ENCODE data around the gene NKD1.
"Not testable (repeated sequence)": the region's sequence is repeated elsewhere in the genome, so short reads cannot be mapped to it uniquely, and the experiment has no call there.

Gene NKD1

DNA sequence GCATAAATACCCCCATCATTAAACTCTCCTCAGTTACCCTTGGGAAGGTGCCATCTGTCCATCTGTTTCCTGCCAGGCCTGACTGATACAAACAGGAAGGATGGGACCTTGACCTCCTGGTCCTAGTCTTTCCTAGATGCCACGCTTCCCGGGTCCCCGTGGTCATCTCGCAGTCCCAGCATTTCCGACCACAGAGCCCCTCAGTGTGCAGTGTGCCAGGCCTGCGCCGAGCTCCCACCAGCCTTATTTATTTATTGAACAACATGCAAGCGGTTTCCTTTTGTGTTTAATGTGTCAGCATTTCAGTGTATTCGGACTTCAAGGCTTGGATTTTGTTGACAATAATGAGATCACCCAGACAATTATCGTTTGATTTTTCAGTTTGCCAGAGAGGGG lies 45.6 kb upstream of the NKD1 start:
- TF ChIP-seq, protein P1, sequence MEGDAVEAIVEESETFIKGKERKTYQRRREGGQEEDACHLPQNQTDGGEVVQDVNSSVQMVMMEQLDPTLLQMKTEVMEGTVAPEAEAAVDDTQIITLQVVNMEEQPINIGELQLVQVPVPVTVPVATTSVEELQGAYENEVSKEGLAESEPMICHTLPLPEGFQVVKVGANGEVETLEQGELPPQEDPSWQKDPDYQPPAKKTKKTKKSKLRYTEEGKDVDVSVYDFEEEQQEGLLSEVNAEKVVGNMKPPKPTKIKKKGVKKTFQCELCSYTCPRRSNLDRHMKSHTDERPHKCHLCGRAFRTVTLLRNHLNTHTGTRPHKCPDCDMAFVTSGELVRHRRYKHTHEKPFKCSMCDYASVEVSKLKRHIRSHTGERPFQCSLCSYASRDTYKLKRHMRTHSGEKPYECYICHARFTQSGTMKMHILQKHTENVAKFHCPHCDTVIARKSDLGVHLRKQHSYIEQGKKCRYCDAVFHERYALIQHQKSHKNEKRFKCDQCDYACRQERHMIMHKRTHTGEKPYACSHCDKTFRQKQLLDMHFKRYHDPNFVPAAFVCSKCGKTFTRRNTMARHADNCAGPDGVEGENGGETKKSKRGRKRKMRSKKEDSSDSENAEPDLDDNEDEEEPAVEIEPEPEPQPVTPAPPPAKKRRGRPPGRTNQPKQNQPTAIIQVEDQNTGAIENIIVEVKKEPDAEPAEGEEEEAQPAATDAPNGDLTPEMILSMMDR (conservative IDR thresholded peaks at IDR 0.05): no peak
- no peak overlapping the region for H3K27ac ChIP-seq

DNA sequence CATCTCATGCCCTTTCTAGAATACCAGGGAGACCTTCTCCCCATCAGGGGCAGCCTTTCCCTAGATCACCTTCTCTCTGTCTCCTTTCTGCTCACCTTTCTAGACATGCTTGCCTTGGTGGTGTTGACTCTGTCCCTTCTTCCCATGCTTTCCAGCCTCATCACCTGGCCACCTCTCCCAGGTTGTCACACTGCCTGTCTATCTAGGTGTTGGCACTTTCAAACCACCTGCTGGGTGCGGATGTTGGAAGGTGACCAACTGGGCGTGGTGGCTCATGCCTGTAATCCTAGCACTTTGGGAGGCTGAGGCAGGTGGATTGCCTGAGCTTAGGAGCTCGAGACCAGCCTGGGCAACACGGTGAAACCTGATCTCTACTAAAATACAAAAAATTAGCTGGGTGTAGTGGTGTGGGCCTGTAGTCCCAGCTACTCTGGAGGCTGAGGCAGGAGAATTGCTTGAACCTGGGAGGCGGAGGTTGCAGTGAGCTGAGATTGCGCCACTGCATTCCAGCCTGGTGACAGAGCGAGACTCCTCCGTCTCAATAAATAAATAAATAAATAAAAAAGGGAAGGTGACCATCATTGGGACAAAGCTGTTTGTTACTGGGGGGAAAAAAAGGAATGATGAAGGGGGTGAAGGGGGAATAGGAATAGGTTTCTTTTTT lies 44.2 kb upstream of the NKD1 start:
- H3K27ac ChIP-seq: not testable (repeated sequence)

DNA sequence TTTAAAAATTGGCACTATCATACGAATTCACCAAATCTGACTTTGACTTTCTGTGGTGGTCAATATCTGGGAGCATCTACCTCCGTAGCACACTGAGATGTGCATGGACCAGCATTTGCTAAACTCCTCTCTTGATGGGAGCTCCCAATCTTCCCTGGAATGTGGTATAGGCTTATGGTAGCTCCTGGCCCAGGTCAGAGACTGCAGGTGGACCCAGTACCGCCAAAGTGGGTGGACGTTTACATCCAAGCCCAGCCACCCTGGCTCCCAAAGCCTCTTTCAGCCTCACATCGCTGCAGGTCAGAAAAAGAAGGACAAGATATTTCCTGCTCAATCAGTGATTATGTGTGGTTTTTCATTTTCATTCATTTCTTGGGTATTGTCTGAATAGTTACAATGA lies 43.1 kb upstream of the NKD1 start:
- TF ChIP-seq, protein P1 (conservative IDR thresholded peaks at IDR 0.05): no peak

DNA sequence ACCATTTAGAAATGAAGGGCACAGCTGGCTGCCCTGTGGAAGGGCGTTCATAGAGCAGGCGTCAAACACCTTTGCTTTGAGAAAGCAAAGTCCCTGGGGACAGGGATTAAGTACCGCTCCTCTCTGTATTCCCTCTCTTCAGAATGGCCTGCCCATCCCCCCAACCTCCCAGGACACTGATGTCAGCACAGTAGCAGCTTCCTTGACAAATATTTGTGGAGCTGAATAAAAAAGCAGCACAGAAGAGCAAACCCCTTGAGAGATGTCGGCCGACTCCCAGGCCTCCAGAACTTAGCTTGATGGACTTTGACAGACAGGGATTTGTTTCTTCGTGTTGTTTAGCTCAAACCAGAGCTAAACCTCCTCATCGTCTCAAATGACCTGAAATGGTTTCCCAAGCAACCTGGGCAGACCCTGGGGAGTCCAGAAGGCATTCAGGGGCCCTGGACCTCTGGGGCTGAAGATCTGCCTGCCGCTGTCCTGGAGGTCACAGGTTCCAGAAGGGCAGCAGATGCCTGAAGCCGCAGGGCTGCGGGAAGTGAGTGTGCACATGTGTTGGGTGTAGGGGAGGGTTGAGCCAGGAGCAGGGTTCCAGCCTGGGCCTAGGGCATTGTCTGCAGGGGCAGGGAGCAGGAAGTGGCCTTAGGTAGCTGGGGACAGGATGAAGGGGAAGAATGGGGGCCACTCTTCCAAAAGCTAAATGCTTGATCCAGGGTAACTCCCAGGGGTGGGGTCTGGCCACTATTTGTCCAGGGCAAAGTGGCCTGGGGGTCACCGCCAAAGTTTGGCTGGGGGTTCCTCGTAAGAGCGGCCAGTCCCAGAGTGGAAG lies 42.3 kb upstream of the NKD1 start:
- H3K27ac ChIP-seq: no peak overlapping the region
- TF ChIP-seq, protein P1 (conservative IDR thresholded peaks at IDR 0.05): no peak

More for the DNA sequence above, 43.1 kb upstream of the NKD1 start:
- H3K27ac ChIP-seq: no peak overlapping the region

DNA sequence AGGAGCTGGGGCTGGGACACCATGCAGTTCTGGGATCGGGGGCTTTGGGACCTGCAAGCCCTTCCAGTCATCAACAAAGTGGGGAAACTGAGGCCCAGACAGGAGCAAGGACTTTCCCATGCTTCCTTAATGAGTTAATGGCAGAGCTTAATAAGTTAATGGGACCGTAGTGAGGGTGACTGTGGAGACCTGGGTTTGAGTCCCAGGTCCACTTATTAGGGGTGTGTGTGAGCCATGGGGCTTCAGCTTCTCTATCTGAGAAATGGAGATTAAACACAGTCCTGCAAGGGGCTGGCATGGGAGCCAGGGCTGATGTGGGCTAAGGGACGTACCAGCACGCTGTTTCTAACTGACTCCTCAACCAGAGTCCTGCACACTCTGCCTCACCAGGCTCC lies 41.7 kb upstream of the NKD1 start:
- H3K27ac ChIP-seq: no peak overlapping the region
- TF ChIP-seq, protein P1 (conservative IDR thresholded peaks at IDR 0.05): no peak

DNA sequence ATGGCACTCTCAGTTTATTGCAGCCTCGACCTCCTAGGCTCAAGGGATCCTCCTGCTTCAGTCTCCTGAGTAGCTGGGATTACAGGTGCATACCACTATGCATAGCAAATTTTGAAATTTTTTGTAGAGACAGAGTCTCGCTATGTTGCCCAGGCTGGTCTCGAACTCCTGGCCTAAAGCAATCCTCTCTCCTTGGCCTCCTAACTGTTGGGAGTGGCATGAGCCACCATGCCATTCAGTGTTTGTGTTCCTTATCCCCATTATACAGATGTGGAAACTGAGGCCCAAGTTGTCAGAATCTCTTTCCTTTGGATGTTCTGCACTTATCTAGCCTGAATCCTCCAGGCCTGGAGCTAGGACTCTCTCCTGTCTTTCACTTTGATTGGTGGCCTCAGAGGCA lies 40.8 kb upstream of the NKD1 start:
- no peak overlapping the region for H3K27ac ChIP-seq
- TF ChIP-seq, protein P1 (conservative IDR thresholded peaks at IDR 0.05): no peak

DNA sequence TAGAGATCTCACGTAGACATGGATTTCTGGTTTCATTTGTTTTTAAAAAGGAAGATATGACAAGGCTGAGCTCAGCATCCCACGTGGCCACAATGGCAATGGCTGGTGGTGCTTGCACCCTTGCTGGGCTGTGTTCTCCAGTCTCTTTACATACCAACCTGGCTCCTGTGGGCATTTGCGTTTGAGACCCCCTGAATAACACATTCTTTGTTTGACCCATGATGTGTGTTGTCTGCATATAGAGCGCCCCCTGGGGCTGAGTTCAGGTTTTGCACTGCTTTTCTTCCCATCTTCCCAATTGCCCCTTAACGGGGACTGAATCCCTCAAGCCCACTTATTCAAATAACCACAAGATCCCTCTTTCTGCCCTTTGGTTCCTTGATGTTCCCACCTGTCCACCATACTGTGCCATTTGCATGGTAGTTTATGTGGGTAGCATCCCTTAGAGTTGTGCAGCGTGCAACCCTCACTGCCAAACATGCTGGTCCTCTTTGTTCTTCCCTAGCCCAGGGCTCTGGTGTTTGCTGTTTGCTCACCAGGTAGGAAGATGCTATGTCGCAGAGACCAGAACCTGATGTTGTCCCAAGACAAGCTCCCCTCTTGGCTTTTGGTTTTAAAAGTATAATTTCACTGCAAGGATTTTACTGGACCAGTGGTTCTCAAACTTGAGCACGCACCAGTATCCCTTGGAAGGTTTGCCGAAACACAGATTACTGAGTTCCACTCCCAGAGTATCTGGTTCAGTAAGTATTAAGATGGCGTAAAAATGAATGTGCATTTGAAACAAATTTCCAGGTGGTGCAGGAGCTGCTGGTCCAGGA lies 38.5 kb upstream of the NKD1 start:
- no peak overlapping the region for H3K27ac ChIP-seq
- TF ChIP-seq, protein P1 (conservative IDR thresholded peaks at IDR 0.05): no peak; the same call in 1 of the 2 replicates
